Ascending aorta (tissue), 2 donors: ENCODE data around the gene PTPRG. TPM values are rescaled to one million over a fixed set of nuclear protein-coding genes. Genes with fewer than 3 reads are reported as not detected.
A peak's percentile ranks its signal among the peaks of the same experiment; 100 is the strongest.

Experiments
- DNase-seq, 2 donors: peaks; one replicate each; pipeline ENCODE4 v3.0.0-alpha.2; 2019; ENCODE audit warnings: low spot score in 2 of 2
- H3K27ac ChIP-seq, 2 donors: fragments of 200-600 bp; sonication (generic); one replicate each; pipeline ENCODE4 v1.5.1; 2016 to 2017; ENCODE audit warnings: mild to moderate bottlenecking in 1 of 2
- H3K27me3 ChIP-seq: fragments of 200-600 bp; sonication (generic); one replicate; pipeline ENCODE4 v1.5.1; 2017
- H3K36me3 ChIP-seq, 2 donors: fragments of 200-600 bp; sonication (generic); one replicate each; pipeline ENCODE4 v1.5.1; 2016
- H3K4me1 ChIP-seq, 2 donors: fragments of 200-600 bp; sonication (generic); one replicate each; pipeline ENCODE4 v1.5.1; 2016 to 2017; ENCODE audit warnings: mild to moderate bottlenecking in 1 of 2
- H3K4me3 ChIP-seq, 2 donors: fragments of 200-600 bp; sonication (generic); one replicate each; pipeline ENCODE4 v1.5.1; 2016 to 2017; ENCODE audit warnings: mild to moderate bottlenecking in 1 of 2
- H3K9me3 ChIP-seq, 2 donors: fragments of 200-600 bp; sonication (generic); one replicate each; pipeline ENCODE4 v1.5.1; 2016
- intact Hi-C: fragments of 100-400 bp; cut with DNase I; formaldehyde crosslinking; loops from one replicate; pipeline ENCODE4 v1.15.1; 2023
- total RNA-seq: library from RNA; depleted of rRNA; stranded (reverse); fragments of >200 nt; gene quantifications from one replicate; pipeline ENCODE4 v1.1.0, GENCODE V29; 2016
- TF ChIP-seq, protein P1 (sequence below), 3 experiments: fragments of 200-600 bp in 2 of 3; fragments of 450-650 bp in 1 of 3; sonication (generic) in 2 of 3; IDR thresholded peaks; one replicate each; pipeline ENCODE4 v1.5.1; 2016 to 2019; ENCODE audit warnings: antibody characterized with exemption in 3 of 3, mild to moderate bottlenecking in 1 of 3, moderate library complexity in 1 of 3

Gene PTPRG
- total RNA-seq, 1 donor from 2014 or later: 129 TPM

DNA sequence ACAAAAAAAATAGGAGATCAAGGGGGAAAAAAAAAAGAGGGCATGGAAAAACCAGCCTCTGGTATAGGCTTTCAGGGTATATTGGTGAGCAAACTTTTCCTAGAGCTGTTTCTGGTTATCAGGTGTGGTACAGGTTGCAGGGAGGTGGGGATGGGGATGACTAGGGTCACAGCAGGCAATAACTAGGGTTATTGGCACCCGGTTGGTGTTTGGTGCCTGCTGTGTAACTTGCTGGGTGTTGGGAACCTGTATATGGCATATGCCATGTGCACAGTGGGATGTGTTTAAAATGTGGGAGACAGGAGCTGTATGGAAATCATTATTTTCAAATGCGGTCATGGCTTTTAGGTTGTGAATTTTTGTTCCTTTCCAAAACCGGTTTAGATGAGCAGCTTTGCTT is 119.2 kb downstream of the PTPRG start:
- Histone ChIP-seq H3K27me3 (no peaks in the 10 kb centered on the region), H3K4me3 (no peak overlapping the region), H3K4me1 (peaks cover 7 to 31% of the 10 kb centered on the region in 2 donors), H3K36me3 (no peaks in the 10 kb centered on the region), H3K9me3 (no peaks in the 10 kb centered on the region), H3K27ac (no peak overlapping the region)
- no peak for DNase-seq
- TF ChIP-seq, protein P1, sequence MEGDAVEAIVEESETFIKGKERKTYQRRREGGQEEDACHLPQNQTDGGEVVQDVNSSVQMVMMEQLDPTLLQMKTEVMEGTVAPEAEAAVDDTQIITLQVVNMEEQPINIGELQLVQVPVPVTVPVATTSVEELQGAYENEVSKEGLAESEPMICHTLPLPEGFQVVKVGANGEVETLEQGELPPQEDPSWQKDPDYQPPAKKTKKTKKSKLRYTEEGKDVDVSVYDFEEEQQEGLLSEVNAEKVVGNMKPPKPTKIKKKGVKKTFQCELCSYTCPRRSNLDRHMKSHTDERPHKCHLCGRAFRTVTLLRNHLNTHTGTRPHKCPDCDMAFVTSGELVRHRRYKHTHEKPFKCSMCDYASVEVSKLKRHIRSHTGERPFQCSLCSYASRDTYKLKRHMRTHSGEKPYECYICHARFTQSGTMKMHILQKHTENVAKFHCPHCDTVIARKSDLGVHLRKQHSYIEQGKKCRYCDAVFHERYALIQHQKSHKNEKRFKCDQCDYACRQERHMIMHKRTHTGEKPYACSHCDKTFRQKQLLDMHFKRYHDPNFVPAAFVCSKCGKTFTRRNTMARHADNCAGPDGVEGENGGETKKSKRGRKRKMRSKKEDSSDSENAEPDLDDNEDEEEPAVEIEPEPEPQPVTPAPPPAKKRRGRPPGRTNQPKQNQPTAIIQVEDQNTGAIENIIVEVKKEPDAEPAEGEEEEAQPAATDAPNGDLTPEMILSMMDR (IDR thresholded peaks at IDR 0.05): no peak
- intact Hi-C loops: loop anchor here (5.0 kb wide), 1 partner anchor 43 kb away; no protein-coding TSS in a partner anchor

DNA sequence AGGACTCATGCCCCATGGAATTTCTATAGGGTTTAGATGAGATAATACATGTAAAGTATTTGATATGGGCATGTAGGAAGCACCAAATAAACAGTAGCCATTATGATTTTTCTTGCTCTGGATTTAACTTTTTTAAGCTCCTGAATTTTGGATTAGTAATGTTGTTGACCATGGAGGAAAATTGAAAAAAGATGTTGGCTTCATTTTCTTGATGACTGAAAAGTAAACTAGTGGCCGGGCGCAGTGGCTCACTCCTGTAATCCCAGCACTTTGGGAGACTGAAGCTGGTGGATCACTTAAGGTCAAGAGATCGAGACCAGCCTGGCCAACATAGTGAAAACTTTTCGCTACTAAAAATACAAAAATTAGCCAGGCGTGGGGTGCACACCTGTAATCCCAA is 120.3 kb downstream of the PTPRG start:
- intact Hi-C loops: loop anchor here (5.0 kb wide), 1 partner anchor 44 kb away; no protein-coding TSS in a partner anchor
- no peaks in the 10 kb centered on the region for H3K27me3 ChIP-seq
- TF ChIP-seq, protein P1 (IDR thresholded peaks at IDR 0.05): no peak
- no peak overlapping the region for H3K4me3 ChIP-seq
- peaks cover 7 to 33% of the 10 kb centered on the region in 2 donors for H3K4me1 ChIP-seq
- H3K9me3 ChIP-seq: no peaks in the 10 kb centered on the region
- no peak for DNase-seq
- no peaks in the 10 kb centered on the region for H3K36me3 ChIP-seq
- peak overlapping the region in 1 of 2 donors; percentile 9 for H3K27ac ChIP-seq

DNA sequence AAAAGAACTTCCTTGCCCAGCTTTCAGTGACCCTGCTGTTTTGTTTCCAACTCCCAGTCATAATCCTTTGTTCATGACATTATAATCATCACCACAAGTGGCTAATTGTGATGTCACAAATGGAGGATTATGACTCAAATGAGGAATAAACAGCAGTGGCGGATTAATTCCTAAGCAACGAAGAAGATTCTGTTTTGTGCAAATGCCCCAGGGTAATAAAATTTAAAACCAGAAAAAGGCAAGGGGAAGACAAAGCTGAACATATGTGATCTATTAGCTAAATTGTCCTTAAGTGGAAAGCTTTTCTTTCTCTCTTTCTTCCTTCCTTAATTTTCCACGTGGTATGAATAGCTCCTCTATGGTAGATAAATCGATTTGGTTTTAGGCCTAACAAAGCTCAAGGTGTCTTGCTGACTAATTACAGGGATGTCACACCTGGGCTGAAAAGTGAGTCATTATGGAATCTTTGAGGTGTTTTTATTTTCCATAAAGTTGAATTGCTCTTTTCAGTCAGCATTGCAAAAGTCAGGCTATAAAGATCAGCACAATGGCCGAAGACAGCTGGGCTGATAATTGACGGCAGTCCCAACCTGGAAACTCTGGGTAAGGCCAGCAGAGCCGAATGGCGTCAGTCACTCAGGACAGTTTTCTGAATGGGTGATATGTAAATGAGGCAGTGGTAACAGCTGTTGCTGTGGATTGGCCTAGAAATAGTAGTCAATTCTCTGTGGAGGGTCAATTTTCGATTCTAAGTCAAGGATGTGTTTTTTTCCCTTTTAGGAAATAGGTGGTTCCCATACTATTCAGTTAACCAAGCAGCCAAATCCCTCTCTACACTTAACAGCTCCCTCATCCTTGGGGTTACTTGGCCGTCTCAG is 121.5 kb downstream of the PTPRG start:
- peaks cover 7 to 37% of the 10 kb centered on the region in 2 donors for H3K4me1 ChIP-seq
- intact Hi-C loops: loop anchor here (5.0 kb wide), 1 partner anchor 46 kb away; no protein-coding TSS in a partner anchor
- H3K9me3 ChIP-seq: no peaks in the 10 kb centered on the region
- TF ChIP-seq, protein P1 (IDR thresholded peaks at IDR 0.05): no peak
- DNase-seq: no peak
- no peaks in the 10 kb centered on the region for H3K36me3 ChIP-seq
- no peak overlapping the region for H3K4me3 ChIP-seq
- no peaks in the 10 kb centered on the region for H3K27me3 ChIP-seq
- H3K27ac ChIP-seq: peak overlapping the region; percentile 75 to 84

DNA sequence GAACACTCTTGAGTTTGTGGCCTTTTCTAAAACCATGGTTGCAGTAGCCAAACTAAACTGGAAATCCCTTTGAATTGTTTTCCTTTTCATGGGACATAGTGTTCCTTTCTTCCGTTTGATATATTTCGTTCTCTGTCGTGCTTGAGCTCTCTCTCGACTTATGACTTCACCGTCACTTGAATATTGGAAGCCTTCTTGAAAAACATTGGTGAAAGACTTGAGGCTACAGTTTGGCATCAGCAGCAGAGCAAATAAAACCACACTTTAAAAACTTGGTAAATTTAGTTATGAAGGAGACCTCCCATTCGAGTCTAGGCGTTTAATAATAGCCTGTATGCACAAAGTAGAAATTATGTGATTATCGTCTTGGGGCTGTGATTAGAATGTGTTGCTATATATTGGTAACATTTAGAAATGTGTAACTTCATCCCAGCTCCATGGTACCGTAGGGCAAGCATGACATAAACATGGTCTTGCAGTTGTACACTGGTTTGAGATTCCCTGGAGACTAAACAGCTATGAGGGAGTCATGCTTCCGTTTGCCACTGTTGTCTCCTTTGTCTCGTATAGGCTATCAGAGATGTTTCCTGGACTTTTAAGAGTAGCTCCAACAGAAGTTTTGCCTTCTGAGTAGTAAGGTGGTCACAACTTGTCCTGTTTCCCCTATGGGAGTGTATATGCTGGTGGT is 122.3 kb downstream of the PTPRG start:
- H3K27ac ChIP-seq: peak overlapping the region; percentile 75 to 84
- no peaks in the 10 kb centered on the region for H3K36me3 ChIP-seq
- no peaks in the 10 kb centered on the region for H3K9me3 ChIP-seq
- intact Hi-C loops: loop anchor here (5.0 kb wide), 1 partner anchor 46 kb away; no protein-coding TSS in a partner anchor
- H3K4me3 ChIP-seq: no peak overlapping the region
- H3K27me3 ChIP-seq: no peaks in the 10 kb centered on the region
- peaks cover 7 to 40% of the 10 kb centered on the region in 2 donors for H3K4me1 ChIP-seq
- TF ChIP-seq, protein P1 (IDR thresholded peaks at IDR 0.05): no peak
- no peak for DNase-seq

DNA sequence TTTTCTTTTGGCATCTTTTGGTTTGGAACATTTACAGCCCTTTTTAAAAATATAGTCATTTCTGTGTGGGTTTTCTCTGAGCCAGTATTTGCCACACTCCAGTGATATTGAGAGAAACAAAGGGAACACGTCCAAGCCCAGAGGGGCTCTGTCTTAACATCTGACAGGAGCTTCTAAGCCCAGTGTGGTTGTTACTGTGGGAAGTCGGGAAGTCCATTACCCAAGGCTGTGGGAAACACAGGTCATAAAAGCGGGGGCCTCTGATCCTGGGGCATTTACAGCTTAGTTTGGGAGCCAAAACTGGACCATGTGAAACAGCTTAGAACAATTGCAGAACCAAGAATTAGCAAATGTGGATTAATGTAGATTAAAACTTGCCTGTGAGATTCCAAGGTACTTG is 123.0 kb downstream of the PTPRG start:
- Histone ChIP-seq H3K27ac (peak overlapping the region; percentile 75 to 84), H3K36me3 (no peaks in the 10 kb centered on the region), H3K4me1 (peaks cover 7 to 45% of the 10 kb centered on the region in 2 donors), H3K4me3 (no peak overlapping the region), H3K27me3 (no peaks in the 10 kb centered on the region), H3K9me3 (no peaks in the 10 kb centered on the region)
- no peak for DNase-seq
- intact Hi-C loops: loop anchor here (5.0 kb wide), 1 partner anchor 47 kb away; no protein-coding TSS in a partner anchor
- TF ChIP-seq, protein P1 (IDR thresholded peaks at IDR 0.05): no peak
